DLD1 (cell line): ENCODE data around the gene PGS1.

Source experiments
- in situ Hi-C: cut with HindIII; loops from 2 replicates; pipeline ENCODE4 v1.10.0; 2017; ENCODE audit warnings: low sequenced_read_pairs

Gene PGS1

DNA sequence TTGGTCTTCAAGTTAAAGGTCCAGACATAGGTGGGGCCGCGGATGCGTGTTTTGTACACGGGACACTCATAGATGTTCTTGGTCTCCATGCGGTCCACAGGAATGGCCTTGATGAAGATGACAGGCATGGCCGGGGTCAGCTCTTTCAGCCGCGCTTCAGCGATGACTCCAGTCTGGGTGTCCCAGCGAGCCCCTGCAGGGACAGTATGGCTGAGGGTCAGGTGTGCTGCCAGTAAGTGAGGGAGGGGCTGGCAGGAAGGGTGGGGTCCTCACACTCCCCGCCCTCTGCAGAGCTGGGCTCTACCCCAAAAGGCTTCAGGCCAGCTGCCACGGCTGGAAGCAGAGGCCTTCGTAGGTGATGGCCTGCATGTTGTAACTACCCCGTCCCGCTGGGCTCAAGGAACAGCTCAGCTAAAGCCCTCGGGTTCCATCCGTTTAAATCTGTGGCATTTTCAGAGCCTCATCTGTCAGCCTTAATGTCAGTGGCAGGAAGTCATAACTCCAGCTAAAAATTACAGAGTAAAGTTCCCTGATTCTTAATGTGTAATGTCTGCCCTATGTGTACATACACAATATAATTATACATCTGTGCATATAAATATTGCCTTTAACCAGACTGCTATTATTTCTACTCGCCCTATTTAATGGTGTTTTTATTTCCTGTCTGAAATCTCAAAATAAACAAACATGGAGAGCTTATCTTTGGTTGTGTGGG is 45.7 kb downstream of the PGS1 start:
- in situ Hi-C loops = no loop called here

DNA sequence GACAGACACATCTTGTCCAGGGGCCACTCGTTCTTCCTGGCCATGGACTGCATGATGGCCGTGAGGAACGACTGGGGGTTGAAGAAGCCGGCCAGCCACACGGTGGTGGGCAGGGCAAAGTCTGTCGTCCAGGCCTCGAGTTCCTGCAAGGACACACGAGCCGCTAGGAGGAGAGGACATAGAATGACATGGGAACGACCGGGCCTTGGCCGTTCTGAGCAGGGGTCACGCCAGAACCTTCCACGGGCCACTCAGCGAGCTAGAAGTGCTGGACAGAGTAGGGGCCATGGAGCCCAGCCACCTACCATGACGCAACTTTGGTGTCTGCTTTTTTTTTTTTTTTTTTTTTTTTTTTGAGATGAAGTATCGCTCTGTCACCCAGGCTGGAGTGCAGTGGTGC is 47.0 kb downstream of the PGS1 start:
- in situ Hi-C loops = no loop called here

DNA sequence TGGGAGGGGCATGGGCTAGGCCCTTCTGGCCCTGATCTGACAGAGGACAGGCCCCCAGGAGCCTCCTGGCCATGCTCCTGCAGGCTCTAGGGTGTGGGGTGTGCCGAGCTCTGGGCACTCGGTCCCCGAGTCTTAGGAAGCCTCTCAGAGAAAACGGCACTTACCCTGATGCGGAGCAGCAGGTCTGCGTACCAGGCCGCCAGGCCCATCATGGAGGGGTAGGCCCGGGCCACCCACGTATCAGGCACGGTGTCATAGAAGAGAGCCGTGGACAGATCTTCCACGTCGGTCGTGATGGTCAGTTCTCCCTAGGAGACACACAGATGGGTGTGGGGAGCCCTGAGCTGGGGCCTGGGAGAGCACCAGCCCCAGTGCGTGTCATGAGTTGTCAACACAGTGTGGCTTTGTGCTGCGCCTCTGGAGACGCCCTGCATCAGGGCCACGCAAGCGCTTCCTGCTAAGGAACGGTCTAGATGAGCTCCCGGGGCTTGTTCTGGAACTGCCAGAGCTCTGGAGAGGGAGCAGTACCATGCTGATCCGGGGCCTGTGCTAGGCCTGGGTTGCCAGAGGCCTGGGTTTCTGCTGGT is 47.9 kb downstream of the PGS1 start:
- in situ Hi-C loops = no loop called here

DNA sequence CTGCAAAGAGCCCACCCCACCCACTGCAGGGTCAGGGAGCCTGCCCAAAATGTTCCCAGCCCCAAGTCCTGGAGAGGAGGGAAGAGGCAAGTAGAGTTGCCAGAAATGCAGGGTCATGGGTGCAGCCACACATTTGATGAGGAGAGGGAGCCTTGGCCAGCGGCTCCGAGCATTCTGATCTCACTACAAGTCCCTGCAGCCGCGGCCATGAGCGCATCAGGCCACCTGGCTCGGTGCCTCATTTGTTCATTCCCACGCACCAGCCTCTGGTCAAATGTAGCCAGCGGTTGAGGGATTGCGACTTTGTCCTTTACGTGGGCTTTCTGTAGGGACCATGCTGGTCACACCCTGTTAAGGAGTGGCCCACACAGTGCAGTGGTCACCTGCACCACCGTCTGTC is 48.7 kb downstream of the PGS1 start:
- in situ Hi-C loops = no loop called here

DNA sequence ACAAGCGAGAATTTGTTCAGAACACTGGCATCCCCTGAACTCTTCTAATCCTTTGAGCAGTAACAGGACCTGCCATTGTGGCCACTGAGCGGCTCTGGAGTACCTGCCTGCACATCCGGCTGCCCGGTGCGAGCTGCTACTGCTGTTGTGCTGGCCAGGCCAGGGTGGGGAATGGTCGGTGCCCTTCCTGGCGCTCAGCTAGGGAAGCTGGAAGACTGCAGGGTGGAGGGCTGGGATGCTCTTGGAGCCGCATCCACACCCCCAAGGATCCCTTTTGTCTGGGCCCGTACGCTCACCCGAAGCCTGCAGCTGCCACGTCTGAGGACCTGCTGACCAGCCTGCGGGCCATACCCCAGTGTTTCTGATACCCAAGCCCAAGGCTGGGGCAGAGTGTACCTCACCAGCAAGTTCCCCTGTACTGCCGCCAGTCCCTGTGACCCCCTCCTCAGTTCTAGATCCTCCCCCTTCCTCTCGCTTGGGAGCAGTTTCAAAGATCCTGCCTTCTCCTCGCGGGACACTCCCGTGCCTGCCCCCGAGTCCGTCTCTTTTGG is 49.7 kb downstream of the PGS1 start:
- in situ Hi-C loops = no loop called here

DNA sequence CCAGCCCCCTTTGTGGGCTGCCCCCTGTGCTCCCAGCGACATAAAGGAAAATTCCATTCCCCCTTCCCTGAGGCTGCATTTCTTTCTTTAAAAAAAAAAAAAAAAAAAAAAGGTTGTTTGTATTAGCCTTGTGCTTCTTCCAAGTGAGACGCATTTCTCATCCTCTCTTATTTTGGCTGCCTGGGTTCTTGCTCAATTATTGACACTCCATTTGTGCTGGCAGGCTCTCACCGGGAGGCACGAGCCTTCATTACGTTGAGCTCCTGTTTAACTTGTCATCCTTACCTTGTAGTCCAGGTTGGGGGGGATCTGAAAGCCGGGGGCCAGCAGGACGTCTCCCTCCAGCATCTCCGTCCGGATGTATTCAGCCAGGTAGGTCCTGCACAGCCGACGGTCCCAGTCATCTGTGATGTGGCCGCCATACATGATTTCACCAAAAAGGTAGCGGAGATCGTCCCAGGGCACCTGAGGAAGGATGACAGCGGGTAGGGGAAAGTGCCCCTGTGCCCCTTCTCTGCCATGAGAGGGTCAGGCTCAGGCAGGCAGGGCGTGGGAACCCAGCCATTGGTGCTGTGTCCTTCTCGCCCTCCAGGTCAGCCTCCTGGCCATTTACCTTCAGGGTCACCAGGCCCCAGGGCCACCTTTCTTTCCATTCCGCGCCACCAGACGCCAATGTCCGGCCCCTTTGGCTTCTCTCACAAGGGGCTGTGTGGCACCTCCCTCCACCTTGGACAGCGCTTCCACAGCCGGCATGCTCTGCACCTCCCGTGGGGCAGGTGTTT is 50.6 kb downstream of the PGS1 start:
- in situ Hi-C loops = no loop called here

DNA sequence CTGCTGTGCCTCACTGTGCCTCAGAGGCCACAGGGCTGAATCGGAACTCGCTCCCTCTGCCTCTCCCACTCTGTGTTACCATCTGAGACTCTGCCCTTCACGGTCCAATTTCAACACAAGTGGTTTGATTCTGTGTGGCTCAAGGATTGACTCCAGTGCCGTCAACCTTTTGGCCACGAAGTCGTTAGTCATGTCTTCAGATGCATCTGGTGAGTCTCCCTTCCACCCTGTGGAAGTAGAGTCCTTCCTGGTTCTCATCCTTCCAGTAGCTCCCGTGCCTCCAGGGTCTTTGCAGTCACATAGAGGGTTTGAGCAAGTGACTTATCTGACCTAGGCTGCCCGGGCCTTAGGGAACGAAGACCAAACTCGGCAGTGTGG is 51.2 kb downstream of the PGS1 start:
- in situ Hi-C loops = no loop called here

DNA sequence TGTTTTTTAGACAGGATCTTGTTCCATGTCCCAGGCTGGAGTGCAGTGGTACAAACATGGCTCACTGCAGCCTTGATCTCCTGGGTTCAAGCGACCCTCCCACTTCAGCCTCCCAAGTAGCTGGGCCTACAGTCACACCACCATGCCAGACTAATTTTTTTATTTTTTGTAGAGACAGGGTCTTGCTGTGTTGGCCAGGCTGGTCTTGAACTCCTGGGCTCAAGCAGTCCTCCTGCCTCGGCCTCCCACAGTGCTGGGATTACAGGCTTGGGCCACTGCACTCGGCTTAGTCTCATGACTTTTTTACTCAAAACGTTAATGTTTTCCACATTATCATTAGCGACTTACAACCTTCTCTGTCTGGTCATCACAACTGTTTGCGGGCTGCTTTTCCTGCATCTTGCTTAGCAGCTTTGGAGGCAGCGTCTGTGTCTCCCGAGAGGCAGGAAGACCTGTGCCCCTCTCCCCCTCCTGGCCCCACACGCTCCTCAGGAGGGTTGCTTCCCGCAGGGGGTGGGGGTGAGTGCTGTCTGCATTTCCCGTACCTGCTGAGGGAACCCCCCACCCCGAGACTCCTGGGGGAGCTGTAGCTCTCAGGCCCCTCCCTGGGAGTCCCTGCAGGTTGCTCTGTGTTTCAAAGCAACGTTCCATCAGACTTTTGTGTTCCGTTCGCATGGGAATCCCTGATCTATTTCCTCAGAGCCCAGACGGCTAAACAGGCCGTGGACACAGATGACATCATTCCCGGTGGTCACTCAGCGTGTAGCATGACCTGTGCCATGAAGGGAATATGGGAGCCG is 52.6 kb downstream of the PGS1 start:
- in situ Hi-C loops = no loop called here

DNA sequence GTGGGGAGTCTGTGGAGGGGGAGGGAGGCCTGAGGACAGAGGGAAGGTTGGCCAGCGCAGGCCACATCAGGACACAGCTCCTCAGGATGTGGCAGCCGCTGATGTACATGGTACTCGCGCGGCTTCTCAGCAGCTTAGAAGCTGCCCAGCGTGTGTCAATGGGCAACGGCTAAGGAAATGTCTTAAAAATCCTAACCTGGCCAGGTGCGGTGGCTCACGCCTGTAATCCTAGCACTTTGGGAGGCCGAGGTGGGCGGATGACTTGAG is 53.2 kb downstream of the PGS1 start:
- in situ Hi-C loops = no loop called here

DNA sequence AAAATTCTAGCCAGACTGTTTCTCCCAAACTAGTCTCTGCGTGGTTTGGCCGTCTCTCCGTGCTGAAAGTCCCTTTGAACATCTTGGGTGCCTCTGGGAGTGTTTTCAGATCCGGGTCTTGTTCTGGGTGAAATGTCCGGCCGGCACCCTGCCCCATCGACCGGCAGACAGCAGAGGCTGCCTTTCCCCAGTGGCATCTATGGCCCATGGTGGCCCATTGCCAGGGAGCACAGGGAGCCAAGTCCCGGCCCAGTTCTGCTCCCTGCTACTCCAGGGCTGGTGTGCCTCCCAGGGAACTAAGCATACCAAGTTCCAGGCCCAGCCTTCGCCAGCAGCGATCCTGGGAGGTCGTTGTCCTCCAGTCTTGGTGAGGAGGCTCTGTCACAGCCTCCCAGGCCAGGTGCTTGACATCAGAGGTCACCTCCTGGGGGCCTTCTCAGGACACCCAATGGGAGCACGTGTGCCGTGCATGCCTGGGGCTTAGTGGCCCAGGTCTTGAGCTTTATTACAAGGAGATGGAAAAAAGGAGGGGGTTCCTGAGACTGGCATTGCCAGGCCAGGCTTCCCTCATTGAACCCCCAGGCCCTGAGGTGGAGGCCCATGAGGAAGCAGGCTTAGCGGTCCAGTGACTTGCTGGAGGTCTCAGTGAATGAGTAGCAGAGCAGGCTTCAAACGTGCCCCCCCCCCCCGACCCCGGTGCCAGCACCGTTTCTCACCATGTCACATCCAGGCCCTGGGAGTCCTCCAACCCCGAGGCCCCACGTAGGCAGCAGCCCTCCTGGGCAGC is 54.0 kb downstream of the PGS1 start:
- in situ Hi-C loops = no loop called here

DNA sequence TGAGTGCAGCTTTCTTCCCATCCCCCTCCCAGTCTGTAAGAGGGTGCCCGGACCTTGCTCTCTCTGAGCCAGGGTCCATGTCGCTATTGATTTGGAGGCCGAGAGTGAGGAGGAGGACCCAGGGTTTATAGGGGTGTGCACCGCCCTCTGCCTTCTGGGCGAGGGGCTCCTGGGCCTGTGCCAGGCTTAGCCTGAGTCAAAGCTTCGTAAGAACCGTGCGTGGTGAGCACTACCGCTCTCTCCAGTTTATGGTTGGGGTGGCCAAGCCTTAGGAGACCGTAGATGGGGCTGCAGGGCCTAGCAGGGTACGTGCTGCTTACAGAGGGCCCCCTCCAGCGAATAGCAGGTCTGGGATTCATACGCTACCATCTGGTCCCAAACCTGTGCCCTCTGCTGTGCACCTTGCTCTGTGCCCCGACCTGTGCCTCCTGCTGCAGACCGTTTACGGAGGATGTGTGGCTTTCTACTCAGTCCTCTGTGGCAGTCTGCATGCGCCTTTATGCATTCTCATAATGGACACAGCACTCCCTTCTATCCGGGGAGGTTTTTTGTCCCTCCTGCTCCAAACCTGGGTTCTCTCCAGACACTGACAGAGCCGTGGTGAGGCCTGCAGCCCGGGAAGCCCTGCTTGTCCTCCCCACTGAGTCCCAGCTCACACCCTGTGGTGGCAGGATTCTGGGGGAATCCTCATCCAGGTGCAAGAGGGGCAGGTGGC is 54.7 kb downstream of the PGS1 start:
- in situ Hi-C loops = no loop called here

DNA sequence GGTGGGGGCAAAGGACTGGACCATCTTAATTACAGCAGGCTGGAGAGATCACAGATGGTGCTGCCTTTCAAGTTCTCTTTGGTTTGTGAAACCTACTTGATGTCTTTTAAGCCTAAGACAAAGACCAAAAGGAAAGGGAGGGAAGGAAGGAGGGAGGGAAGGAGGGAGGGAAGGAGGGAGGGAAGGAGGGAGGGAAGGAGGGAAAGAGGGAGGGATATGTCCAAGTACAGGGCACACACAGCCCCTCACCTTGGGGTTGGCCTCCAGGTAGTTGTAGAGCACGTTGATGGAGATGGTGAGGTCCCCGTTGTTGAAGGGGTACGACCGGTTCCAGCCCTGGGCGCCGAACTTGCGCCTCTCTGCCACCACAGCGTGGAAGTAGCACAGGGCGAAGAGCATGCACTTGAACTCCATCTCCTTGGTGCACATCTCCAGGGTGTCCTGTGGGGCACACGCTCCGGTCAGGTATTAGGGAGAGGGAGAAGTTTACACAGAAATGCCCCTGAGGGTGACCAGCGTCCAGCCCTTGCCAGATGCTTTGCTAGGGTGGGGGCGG is 55.4 kb downstream of the PGS1 start:
- in situ Hi-C loops = no loop called here

DNA sequence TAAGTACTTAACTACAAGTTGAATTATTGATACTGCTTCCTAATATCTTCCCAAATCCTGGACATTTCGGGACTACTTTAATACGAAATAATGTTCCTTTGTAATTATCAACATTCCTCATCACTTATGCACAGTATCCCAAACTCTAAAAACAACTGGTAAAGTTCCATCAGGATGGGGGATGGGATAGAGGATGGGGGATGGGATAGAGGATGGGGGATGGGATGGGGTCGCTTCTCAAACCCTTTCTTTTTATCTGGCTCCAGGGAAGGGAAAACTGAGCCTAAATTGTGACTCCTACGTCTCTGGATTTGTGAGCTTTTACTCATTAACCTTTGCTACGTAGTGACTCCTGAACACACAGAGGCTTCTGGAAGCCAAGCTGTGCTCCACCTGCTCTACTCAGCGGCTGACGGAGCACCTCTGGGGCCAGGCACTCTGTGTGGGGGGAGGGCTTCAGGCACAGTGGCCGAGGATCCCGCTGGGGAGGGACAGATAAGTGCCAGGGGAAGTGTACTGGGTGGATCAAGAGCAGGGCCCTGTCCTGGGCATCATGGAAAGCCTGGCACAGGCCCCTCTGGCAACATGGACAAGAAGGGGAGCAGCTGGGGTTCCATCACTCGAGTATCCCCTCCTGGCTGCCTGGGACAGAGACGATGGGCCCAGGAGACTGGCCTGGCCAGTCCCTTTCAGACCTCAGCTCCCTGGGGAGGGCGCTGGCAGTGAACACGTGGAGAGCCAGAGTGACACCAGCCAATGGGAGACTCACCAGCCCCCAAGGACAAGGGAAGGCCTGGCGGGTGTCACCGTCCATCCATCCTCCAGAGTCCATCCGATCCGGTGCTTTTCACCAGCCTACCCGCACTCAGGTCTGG is 56.2 kb downstream of the PGS1 start:
- in situ Hi-C loops = no loop called here

DNA sequence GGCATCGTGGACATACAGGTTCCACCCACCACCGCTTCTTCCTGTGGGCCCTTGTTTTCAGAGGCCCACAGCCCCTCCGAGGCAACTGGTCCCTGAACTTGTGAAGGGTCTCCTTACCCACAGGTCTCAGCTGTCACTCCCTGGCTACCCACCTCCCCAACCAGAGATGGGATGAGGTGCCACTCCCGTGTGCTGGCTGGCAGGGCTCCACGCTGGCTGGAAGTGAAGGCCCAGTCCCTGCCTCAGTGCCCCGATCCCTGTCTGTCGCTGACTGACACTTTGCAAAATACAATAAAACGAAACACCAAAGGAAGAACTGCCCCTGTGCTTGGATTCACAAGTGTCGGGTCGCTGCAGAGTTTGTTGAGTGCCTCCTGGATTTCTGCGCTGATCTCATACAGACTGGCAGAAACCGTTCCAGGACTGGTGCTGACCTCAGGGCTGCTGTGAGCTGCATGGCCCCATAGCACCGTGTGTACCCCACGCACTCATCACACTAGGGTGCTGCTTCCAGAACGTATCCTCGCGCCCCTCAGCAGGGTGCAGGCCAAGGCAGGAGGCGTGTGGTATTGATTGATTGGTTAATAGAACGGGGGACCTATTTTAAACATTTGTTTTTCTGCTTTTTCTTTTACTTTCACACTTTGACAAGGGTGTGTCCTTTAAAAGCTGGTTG is 57.0 kb downstream of the PGS1 start:
- in situ Hi-C loops = no loop called here

DNA sequence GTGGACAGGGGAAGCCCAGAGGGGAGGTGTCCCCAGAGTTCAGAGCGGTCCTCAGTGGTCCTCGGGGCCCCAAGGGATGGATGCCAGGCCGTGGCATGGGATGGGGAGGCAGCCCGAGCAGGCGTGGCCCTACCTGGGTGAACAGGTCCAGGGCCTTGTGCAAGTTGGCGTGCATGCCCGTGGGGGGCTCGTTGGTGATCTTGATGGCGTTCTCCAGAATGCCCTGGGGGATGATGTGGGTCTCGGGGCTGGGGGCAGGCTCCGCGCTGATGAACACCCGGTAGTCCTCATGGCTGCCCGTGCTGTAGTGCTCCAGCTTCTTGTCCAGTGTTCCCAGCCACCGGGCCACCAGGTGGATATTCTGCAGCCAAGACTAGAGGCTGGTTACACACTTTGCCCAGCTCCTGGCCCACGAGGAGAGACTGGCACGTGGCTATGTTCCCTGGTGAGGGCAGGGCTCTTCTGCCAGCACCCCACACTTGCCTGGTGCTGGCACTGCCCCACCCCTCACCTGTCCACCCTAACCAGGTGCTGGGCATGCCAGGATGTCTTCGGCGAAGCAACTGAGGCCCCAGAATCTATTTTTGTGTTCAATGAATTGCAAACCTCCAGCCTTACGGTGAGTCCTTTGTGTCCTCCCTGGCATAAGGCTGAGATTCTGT is 59.2 kb downstream of the PGS1 start:
- in situ Hi-C loops = no loop called here

DNA sequence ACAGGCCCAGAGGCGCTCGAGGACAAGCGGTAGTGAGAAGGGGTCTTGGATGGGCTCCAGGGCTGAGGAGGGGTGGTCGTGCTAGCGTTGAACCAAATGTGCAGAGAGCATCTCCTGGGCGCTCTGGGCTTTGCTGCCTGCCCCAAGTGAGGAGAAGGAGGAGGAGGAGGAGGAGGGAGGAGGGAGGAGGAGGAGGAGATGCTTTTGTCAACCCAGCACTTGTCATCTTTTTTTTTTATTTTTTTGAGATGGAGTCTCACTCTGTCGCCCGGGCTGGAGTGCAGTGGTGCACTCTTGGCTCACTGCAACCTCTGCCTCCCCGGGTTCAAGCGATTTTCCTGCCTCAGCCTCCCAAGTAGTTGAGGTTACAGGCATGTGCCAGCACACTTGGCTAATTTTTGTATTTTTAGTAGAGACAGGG is 59.8 kb downstream of the PGS1 start:
- in situ Hi-C loops = no loop called here

DNA sequence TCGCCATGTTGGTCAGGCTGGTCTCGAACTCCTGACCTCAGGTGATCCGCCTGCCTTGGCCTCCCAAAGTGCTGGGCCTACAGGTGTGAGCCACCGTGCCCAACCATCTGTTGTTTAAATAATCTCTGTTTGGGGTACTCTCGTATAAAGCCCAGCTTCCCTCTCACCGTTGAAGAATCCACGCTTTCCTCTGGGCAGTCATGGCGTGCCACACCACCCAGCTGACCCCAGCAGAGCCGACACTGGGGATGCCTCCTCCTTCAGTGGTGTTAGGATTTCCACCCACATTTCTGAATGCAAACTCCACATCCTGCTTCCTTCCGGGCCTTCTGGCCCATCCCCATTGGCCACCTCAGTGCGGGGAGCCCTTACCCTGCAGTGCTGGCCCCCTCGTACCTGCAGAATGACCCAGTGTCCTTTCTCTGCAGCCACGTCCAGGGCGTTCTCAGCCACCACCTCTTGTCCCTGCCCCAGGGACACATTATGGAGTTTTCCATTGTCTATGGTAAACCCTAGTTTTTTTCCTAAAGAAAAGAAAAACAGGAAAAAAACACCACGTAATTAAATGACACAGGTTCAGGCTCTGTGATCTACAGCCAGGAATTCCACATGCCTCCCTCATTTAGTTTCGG is 60.4 kb downstream of the PGS1 start:
- in situ Hi-C loops = no loop called here
